ENCODE measurements around the gene CNNM3. TPM values are rescaled to one million over a fixed set of nuclear protein-coding genes. Genes with fewer than 3 reads are reported as not detected.

CNNM3 gene
- total RNA-seq, 1 donor from 2014 or later = 16.5 TPM

DNA sequence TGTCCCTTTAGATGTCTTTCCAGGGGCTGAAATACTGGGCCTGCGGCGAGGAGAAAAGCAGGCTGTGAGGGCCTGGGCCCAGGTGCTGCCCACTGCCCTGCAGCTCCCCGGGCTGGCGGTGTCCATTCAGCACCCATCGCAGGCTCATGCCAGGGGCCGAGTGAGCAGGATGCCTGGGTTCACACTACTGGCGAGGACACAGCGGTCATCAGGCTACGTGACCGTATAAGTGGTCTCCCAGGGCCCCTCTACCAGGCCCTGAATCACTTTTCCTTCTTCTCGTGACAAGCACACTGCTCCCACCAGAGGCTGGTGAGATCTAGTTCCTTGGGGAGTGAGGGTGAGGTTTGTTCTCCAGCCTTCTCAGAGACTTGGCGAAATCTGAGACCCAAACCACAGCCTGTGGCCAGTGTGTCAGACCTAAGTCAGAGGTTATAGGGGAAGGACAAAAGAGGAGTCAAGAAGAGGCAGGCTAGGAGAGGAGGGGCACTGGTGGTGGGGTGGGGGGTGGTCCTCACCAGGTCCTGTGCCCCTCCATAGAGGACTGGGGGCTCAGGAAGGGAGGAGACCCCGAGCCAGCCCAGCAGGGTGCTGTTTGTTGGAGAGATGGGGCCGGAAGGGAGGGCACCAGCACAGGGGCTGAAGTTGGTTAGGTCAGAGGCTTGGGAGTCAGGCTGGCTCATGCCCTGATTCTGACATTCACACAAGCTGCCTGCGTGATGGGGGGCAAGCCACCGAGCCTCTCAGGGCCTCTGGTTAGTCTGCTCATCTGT is 60.4 kb downstream of the CNNM3 start:
- no peak overlapping the region for H3K27ac ChIP-seq
- DNase-seq (ENCODE audit: extremely low spot score in 2 of 2) = no peak
- H3K36me3 ChIP-seq = no peaks in the 10 kb centered on the region
- no peaks in the 10 kb centered on the region for H3K27me3 ChIP-seq
- intact Hi-C loops (cut with DNase I) = no loop called here
- no peaks in the 10 kb centered on the region for H3K9me3 ChIP-seq
- H3K4me1 ChIP-seq = peaks cover 39% of the 10 kb centered on the region
- no peak for TF ChIP-seq POLR2A (IDR thresholded peaks at IDR 0.05)
- TF ChIP-seq, protein P1, sequence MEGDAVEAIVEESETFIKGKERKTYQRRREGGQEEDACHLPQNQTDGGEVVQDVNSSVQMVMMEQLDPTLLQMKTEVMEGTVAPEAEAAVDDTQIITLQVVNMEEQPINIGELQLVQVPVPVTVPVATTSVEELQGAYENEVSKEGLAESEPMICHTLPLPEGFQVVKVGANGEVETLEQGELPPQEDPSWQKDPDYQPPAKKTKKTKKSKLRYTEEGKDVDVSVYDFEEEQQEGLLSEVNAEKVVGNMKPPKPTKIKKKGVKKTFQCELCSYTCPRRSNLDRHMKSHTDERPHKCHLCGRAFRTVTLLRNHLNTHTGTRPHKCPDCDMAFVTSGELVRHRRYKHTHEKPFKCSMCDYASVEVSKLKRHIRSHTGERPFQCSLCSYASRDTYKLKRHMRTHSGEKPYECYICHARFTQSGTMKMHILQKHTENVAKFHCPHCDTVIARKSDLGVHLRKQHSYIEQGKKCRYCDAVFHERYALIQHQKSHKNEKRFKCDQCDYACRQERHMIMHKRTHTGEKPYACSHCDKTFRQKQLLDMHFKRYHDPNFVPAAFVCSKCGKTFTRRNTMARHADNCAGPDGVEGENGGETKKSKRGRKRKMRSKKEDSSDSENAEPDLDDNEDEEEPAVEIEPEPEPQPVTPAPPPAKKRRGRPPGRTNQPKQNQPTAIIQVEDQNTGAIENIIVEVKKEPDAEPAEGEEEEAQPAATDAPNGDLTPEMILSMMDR (IDR thresholded peaks at IDR 0.05) = no peak
- no peak overlapping the region for H3K4me3 ChIP-seq

DNA sequence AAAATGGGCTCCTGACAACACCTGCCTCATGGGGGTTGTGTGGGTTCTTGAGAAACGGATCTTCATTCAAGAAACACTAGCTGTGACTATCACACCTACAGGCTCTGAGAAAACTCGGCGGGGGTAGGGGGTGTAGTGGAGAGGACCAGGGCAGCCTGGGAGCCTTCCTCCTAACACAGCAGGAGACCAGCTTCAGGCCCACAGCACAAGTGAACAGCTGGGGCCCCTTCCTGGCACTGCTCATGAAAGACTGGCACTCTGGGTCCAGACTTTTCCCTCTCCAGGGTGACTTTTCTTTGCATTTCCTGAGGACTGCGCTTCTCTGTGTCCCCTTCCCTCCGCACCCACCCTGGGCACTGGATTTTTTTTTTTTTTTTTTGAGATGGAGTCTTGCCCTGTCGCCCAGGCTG is 61.0 kb downstream of the CNNM3 start:
- no peak for DNase-seq (ENCODE audit: extremely low spot score in 2 of 2)
- intact Hi-C loops (cut with DNase I) = no loop called here
- Histone ChIP-seq H3K9me3 (no peaks in the 10 kb centered on the region), H3K27me3 (no peaks in the 10 kb centered on the region), H3K4me3 (no peak overlapping the region), H3K27ac (no peak overlapping the region), H3K4me1 (peaks cover 45% of the 10 kb centered on the region), H3K36me3 (no peaks in the 10 kb centered on the region)
- TF ChIP-seq POLR2A (IDR thresholded peaks at IDR 0.05) (no peak), POLR2AphosphoS5 (IDR thresholded peaks at IDR 0.05; ENCODE audit: insufficient read depth in 1 of 2, low read depth in 1 of 2) (no peak)
- TF ChIP-seq, protein P1 (IDR thresholded peaks at IDR 0.05) = no peak

DNA sequence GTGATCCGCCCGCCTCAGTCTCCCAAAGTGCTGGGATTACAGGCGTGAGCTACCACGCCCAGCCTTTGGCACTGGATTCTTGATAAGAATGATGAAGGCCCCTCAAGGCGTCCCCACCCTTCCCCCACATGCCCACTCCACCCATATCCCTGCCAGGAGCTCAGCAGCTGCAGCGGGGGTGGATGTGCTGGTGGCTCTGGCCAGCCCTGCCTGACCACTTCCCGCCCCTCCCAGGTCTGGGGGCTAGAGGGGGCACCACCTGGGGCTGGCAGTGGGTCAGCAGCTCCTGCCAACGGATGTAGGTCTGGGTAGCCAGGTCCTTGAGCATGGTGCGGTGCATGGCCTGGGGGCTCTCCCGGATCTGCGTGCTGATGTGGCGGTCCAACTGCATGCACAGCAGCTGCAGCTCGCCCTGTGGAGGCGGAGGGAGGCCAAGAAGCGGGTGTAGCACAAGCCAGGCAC is 61.6 kb downstream of the CNNM3 start:
- Histone ChIP-seq H3K9me3 (no peaks in the 10 kb centered on the region), H3K27ac (no peak overlapping the region), H3K4me3 (no peak overlapping the region), H3K36me3 (no peaks in the 10 kb centered on the region), H3K27me3 (no peaks in the 10 kb centered on the region), H3K4me1 (peaks cover 50% of the 10 kb centered on the region)
- DNase-seq (ENCODE audit: extremely low spot score in 2 of 2) = no peak
- intact Hi-C loops (cut with DNase I) = no loop called here
- TF ChIP-seq, protein P1 (IDR thresholded peaks at IDR 0.05) = no peak
- TF ChIP-seq POLR2AphosphoS5 (IDR thresholded peaks at IDR 0.05; ENCODE audit: insufficient read depth in 1 of 2, low read depth in 1 of 2) = no peak
- TF ChIP-seq POLR2A (IDR thresholded peaks at IDR 0.05) = no peak

DNA sequence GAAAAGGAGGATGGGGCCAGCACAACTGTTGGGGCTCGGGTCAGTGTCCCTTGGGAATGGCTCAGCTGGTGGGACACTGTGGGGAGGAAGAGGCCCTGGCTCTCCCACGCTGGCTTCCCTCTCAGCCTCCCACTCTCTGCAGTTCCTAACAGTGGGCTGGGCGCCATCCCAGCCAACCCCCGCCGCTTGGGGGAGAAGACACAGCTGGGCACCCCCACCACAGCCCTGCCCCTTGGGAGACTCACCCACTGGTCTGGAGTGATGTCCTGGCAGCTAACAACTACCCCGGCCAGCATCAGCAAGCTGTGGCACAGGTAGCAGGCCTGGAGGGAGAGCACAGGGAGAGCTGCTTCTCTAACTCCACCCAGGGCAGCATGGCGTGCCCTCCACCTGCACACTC is 62.1 kb downstream of the CNNM3 start:
- no peaks in the 10 kb centered on the region for H3K9me3 ChIP-seq
- no peak for DNase-seq (ENCODE audit: extremely low spot score in 2 of 2)
- H3K27me3 ChIP-seq = no peaks in the 10 kb centered on the region
- H3K4me1 ChIP-seq = peaks cover 50% of the 10 kb centered on the region
- TF ChIP-seq POLR2AphosphoS5 (IDR thresholded peaks at IDR 0.05; ENCODE audit: insufficient read depth in 1 of 2, low read depth in 1 of 2) = no peak
- no peak for TF ChIP-seq POLR2A (IDR thresholded peaks at IDR 0.05)
- TF ChIP-seq, protein P1 (IDR thresholded peaks at IDR 0.05) = no peak
- intact Hi-C loops (cut with DNase I) = no loop called here
- no peaks in the 10 kb centered on the region for H3K36me3 ChIP-seq
- no peak overlapping the region for H3K27ac ChIP-seq
- H3K4me3 ChIP-seq = no peak overlapping the region

DNA sequence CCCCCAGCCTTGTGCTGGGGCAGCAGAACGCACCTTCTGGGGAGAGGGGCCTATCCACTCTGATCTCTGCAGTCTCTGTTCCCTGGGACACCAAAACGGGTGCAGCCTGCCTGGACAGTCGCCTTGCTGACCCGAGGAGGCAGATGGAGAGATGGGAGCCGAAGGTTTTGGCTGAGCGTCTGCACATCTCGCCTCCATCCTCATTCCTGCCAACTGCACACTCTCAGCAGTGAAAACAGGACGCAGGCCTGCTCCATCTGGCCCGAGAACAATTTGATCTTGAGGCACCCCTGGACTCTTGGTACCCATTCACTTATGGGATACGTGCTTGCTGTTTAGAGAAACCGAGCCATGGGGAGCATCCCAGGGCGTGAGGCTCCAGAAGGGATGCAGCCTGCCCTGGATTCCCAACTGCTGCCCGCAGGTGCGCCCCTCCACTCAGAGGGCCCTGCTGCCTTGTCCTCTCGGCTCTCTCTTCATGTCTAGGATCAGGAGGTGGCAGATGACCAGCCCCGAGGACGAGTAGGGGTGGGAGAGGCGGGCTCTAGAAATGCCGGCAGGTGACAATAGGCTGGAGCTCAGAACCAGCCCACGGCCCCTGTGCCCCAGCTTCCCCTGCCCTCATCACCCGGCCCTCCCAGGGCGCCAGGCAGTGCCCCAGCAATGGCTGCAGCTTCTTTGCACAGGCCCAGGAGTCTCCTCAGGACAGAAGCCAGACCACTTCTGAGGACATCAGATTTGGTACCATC is 62.9 kb downstream of the CNNM3 start:
- H3K27me3 ChIP-seq = no peaks in the 10 kb centered on the region
- TF ChIP-seq POLR2A (IDR thresholded peaks at IDR 0.05) = no peak
- TF ChIP-seq, protein P1 (IDR thresholded peaks at IDR 0.05) = no peak
- TF ChIP-seq POLR2AphosphoS5 (IDR thresholded peaks at IDR 0.05; ENCODE audit: insufficient read depth in 1 of 2, low read depth in 1 of 2) = no peak
- H3K4me1 ChIP-seq = peaks cover 50% of the 10 kb centered on the region
- H3K27ac ChIP-seq = no peak overlapping the region
- H3K36me3 ChIP-seq = no peaks in the 10 kb centered on the region
- intact Hi-C loops (cut with DNase I) = no loop called here
- no peak for DNase-seq (ENCODE audit: extremely low spot score in 2 of 2)
- H3K9me3 ChIP-seq = no peaks in the 10 kb centered on the region
- H3K4me3 ChIP-seq = no peak overlapping the region
